Activated T-cell treated with anti-CD3 and anti-CD28 coated beads, Interleukin-2, amount 50 U/mL, for 72 hours (primary cell): ENCODE results near the gene CHRM1. TPM values are rescaled to one million over a fixed set of nuclear protein-coding genes. Genes with fewer than 3 reads are reported as not detected.

Source experiments
- ATAC-seq, 2 donors: fragments of 150-1000 bp; cut with Tn5 transposase; replicated peaks in 1 of 2; 2 replicates each; pipeline ENCODE4 v1.10.0; 2021; ENCODE audit warnings: moderate library complexity in 2 of 2, mild to moderate bottlenecking in 1 of 2
- DNase-seq, 2 donors: peaks; one replicate each; pipeline ENCODE4 v3.0.0; 2021 to 2022; ENCODE audit warnings: mixed read lengths in 1 of 2
- H3K27ac Mint-ChIP-seq: one replicate; pipeline ENCODE4 v1.8.0; 2022; ENCODE audit warnings: mild to moderate bottlenecking, moderate library complexity, mixed read lengths
- H3K27me3 Mint-ChIP-seq: one replicate; pipeline ENCODE4 v1.8.0; 2022; ENCODE audit warnings: low read depth, mixed read lengths
- H3K36me3 Mint-ChIP-seq, 2 donors: one replicate each; pipeline ENCODE4 v1.8.0; 2022; ENCODE audit warnings: mixed read lengths in 2 of 2, mild to moderate bottlenecking in 1 of 2; ENCODE audit not compliant: insufficient read depth in 2 of 2
- H3K4me1 Mint-ChIP-seq: one replicate; pipeline ENCODE4 v1.8.0; 2022; ENCODE audit warnings: low read depth, mixed read lengths
- H3K4me3 Mint-ChIP-seq, 2 donors: one replicate each; pipeline ENCODE4 v1.8.0; 2022; ENCODE audit warnings: mild to moderate bottlenecking in 2 of 2, mixed read lengths in 2 of 2, moderate library complexity in 2 of 2
- H3K9me3 Mint-ChIP-seq, 2 donors: one replicate each; pipeline ENCODE4 v1.8.0; 2022; ENCODE audit warnings: mixed read lengths in 2 of 2
- total RNA-seq, 2 donors: library from RNA; stranded (reverse); gene quantifications; one replicate each; pipeline ENCODE4 v1.2.3, GENCODE V29; 2022

CHRM1 gene
- total RNA-seq, 2 donors from 2014 or later, result not detected

DNA sequence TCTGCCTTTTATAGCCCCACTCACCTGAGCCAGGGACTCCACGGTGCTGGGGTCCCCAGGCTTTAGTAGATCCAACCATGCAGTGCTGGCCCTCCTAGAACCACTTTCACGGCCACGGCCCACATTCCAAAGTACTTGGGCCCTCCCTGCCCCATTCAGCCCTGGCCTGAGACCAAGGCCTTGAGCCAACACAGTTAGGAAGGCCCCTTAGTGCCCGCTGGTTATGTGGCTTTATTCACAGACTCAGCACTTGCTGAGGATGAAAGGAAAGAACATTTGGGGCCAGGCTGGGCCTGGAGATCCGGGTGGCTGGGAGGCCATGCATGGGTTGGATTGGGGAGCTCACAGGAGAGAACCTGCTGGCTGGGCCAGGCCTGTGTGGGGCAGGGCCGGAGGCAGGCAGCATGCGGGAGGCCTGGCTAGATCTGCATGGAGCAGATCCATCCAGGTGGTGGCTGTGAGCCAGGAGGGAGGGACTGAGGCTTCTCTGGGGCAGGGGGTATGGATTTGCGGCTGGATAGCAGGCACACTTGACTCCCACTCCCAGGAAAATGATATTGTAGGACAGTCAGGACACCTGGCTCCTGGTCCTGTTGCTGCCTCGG lies 12.6 kb downstream of the CHRM1 start:
- Mint-ChIP-seq H3K27ac (no peak overlapping the region), H3K4me3 (no peak overlapping the region), H3K27me3 (peaks cover 9% of the 10 kb centered on the region), H3K9me3 (no peaks in the 10 kb centered on the region), H3K4me1 (peaks cover 11% of the 10 kb centered on the region), H3K36me3 (no peaks in the 10 kb centered on the region)
- ATAC-seq (no peak), DNase-seq (no peak)

DNA sequence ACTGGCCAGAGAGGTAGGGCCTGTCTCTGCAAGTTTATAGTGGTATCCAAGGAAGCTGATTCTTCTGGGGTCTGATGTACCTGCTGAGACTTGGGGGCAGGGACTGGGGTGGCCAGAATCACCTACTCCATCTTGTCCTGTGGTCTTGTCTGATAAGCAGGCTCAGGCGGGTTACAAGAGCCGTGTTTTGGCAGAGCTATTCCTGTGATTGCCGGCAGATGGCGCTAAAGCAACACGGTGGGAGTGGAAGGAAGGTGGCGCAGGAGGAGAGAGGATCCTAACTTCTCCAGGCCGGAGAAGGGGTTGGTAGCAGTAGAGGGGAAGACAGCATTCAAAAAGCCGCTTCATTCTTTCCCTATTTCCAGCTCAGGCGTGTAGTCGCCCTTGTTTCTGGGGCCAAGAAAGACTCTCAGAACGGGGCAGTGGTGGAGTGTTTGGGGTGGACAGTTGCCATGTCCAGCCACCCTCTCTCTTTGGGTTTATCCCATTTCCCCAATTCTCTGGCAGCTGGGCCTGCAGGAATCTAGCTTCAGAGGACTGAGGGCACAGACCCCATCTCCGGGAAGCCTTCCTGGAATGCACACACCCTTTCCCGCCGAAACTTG lies 15.1 kb downstream of the CHRM1 start:
- H3K27me3 Mint-ChIP-seq, result peaks cover 20% of the 10 kb centered on the region
- H3K36me3 Mint-ChIP-seq, result no peaks in the 10 kb centered on the region
- H3K9me3 Mint-ChIP-seq, result no peaks in the 10 kb centered on the region
- H3K4me1 Mint-ChIP-seq, result peaks cover 27% of the 10 kb centered on the region
- no peak overlapping the region for H3K27ac Mint-ChIP-seq
- ATAC-seq (peak; percentile 71), DNase-seq (peak; percentile 74 to 81)
- no peak overlapping the region for H3K4me3 Mint-ChIP-seq

DNA sequence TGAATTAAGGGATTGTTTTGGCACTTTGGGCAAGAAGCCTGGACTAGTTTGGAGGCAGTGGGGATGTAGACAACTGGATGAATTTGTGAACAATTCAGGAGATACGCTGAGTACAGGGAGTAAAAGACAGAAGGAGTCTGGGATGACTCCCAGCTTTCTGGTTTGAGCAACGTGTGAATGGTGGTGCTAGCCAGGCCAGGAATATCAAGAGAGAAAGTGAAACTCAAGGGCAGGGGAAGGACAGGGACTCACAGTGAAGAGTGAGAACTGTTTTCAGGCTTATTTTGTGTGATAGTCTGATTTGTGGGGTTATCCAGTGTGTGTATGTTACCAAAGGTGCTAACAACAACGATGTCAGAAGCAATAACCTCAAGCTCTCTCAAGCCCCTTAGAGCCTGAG lies 15.9 kb downstream of the CHRM1 start:
- no peak overlapping the region for H3K27ac Mint-ChIP-seq

DNA sequence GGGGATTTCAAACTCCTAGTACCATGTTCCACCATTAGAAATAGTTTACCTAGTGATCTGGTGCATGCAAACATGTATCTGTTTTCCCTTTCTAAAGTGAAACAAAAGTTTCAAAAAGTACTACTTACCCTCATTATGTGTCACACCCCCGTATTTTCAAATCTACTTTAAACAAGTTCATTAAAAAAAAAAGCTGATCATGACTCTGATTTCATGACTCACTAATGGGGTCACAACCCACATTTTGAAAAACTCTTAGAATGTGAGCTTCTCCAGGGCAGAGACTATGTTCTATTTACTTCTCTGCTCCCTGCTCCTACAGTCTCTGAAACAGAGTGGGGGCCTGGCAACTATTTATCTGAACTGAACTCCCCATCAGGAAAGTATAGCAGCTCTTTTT lies 18.2 kb downstream of the CHRM1 start:
- Mint-ChIP-seq H3K27me3 (peaks cover 25% of the 10 kb centered on the region), H3K4me3 (peak overlapping the region in 1 of 2 donors; percentile 26), H3K36me3 (no peaks in the 10 kb centered on the region), H3K9me3 (no peaks in the 10 kb centered on the region), H3K4me1 (peaks cover 27% of the 10 kb centered on the region), H3K27ac (no peak overlapping the region)
- DNase-seq (no peak), ATAC-seq (peak; percentile 14 to 27)

More for the DNA sequence above, 15.9 kb downstream of the CHRM1 start:
- Mint-ChIP-seq H3K27me3 (peaks cover 23% of the 10 kb centered on the region), H3K4me1 (peaks cover 27% of the 10 kb centered on the region), H3K9me3 (no peaks in the 10 kb centered on the region), H3K4me3 (no peak overlapping the region), H3K36me3 (no peaks in the 10 kb centered on the region)
- ATAC-seq (no peak), DNase-seq (no peak)

DNA sequence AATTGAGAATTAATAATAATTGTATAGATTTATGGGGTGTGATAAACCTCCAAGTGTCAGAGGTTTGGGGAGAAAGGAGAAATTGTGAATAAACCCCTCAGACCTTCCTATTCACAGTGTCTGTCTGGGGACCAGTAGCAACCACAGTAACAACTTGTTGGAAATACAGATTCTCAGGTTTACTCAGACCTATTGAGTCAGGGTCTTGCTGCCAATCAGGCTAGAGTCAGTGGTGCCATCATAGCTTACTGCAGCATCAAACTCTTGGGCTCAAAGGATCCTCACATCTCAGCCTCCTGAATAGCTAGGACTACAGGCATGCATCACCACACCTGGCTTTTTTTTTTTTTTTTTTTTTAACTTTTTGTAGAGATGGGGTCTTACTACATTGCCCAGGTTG lies 23.1 kb downstream of the CHRM1 start:
- ATAC-seq, result peak; percentile 69 to 87
- Mint-ChIP-seq H3K27me3 (peaks cover 38% of the 10 kb centered on the region), H3K27ac (no peak overlapping the region), H3K36me3 (no peaks in the 10 kb centered on the region), H3K4me3 (no peak overlapping the region), H3K4me1 (peaks cover 22% of the 10 kb centered on the region), H3K9me3 (no peaks in the 10 kb centered on the region)
- peak in 1 of 2 donors; percentile 33 for DNase-seq

DNA sequence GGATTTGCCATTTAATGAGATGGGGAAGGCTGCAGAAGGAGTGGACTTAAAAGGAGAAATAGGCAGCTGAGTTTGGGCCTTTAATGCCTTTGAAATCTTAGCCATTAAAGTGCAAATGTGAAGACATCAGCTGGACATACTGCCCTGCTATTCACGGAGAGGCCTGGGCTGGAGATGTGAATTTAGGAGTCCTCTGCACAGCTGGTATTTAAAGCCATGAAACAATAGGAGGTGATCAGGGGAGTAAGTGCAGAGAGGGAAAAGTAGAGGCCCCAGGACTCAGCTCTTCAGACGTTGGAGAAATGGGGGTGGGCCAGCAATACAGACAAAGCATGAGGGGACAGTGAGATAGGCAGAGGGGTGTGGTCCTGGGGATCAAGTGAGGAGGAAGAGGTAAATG lies 23.9 kb downstream of the CHRM1 start:
- no peak for ATAC-seq
- Mint-ChIP-seq H3K27me3 (peaks cover 37% of the 10 kb centered on the region), H3K4me3 (no peak overlapping the region), H3K36me3 (no peaks in the 10 kb centered on the region), H3K27ac (no peak overlapping the region), H3K4me1 (peaks cover 19% of the 10 kb centered on the region), H3K9me3 (no peaks in the 10 kb centered on the region)
- no peak for DNase-seq

DNA sequence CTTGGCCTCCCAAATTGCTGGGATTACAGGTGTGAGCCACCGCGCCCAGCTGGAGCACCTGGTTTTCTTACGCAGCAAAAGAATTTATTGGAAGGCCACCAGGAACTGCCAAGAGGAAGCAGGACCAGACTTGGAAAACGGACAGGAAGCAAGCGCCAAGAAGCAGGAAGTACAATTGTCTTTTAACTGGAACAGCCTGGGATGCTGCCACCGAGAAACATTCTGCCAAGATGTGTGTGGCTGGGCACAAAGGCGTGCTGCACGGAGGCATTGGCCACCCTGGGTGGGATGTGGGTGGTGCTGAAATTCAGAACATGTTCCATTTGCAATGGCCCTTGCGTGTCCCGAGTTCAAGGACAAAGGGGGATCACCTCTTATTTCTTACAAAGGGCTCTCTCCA lies 25.1 kb downstream of the CHRM1 start:
- no peaks in the 10 kb centered on the region for H3K9me3 Mint-ChIP-seq
- DNase-seq (no peak), ATAC-seq (no peak)
- H3K4me3 Mint-ChIP-seq, result no peak overlapping the region
- peaks cover 28% of the 10 kb centered on the region for H3K27me3 Mint-ChIP-seq
- H3K27ac Mint-ChIP-seq, result no peak overlapping the region
- H3K4me1 Mint-ChIP-seq, result peaks cover 22% of the 10 kb centered on the region
- no peaks in the 10 kb centered on the region for H3K36me3 Mint-ChIP-seq

DNA sequence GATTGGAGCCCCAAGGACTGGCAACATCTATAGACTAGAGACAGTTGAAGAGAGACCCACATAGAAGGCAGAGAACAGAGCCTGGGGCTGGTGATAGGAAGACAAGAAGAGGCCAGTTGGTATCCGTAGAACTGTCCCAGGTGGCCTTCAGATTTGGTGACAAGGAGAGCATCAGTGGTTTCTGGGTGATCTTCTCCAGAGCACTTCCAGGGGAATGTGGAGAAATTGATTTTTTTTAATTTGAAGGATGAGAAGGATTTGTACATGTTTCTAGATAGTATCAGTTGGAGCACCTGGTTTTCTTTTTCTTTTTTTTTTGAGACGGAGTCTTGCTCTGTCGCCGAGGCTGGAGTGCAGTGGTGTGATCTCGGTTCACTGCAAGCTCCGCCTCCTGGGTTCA lies 25.7 kb downstream of the CHRM1 start:
- Mint-ChIP-seq H3K4me3 (no peak overlapping the region), H3K9me3 (no peaks in the 10 kb centered on the region), H3K4me1 (peaks cover 25% of the 10 kb centered on the region), H3K36me3 (no peaks in the 10 kb centered on the region), H3K27ac (no peak overlapping the region), H3K27me3 (peaks cover 27% of the 10 kb centered on the region)
- no peak for DNase-seq
- ATAC-seq, result no peak

DNA sequence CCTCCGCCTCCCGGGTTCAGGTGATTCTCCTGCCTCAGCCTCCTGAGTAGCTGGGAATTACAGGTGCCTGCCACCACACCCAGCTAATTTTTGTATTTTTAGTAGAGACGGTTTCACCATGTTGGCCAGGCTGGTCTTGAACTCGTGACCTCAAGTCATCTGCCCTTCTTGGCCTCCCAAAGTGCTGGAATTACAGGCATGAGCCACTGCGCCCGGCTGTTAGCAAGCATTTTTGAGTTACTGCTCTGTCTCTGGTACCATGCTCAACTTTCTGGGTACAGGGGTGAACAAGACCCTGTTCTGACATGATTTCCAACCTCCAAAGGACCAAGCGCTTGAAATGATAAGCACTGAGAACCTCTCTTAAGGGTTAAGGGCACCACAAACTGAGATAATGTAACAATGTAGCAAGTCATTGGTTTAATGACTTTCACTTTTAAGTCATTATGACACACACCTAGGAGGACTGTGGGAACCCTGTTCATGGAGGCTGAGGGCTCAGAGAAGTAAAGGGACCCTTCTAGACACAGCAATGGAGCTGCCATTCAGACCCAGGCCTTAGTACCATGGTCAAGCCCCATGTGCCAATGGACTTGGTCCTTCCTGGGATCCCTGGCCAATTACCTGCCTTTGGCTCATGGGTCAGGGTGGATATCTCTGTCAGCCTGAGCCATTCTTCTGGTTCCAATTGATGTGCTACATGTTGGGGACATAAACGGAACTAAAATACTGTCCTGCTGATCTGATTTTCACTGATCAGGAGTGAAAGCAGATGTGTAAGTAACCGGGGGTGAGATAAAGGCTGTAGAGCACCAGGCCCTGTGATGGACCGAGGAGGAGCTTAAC lies 28.9 kb downstream of the CHRM1 start:
- no peaks in the 10 kb centered on the region for H3K9me3 Mint-ChIP-seq
- peak; percentile 56 to 65 for ATAC-seq
- peak overlapping the region; percentile 21 for H3K27ac Mint-ChIP-seq
- peaks cover 16% of the 10 kb centered on the region for H3K27me3 Mint-ChIP-seq
- H3K4me3 Mint-ChIP-seq, result no peak overlapping the region
- peaks cover 5 to 18% of the 10 kb centered on the region in 2 donors for H3K36me3 Mint-ChIP-seq
- no peak for DNase-seq
- peaks cover 49% of the 10 kb centered on the region for H3K4me1 Mint-ChIP-seq

DNA sequence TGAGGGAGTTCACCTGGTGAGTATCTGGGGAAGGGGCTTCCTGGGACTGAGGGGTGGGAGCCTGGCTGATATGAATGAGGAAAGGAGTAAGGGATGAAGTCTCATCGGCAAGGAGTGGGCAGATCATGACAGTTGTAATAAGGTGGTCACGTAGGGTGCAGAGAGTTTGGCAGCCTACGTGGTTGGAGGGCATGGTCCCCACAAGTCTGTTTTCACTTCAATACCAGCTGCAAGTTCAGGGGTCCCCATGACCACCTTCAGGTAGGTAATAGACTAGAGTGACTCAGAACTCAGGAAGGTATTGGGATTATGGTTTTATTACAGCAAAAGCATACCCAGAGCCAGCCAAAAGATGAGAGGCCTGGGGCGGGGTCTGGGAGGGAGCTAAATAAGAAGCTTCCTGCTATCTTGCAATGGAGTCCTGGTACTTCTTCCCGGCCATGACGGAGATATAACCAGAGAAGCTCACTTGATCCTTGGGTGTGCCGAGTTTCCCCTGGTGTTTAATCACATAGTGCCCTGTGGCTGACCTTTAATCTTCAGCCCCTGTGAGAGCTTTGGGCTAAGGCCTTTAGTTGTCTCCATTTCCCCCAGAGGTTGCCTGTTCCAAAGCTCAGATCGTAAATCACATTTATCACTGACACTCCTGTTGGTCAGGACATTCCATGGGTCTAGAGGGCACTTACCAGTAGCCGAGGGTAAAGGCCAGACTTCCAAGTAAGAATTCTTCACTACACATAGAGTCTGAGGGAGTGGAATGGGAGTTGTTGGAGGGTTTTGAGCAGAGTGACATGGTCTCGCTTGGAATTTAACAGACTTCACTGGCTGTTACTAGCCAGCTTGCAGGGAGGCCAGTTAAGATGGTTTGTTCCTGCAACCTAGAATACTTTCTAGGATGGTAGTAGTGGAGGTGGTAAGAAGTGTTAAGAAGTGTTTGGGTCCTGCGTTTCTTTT lies 31.4 kb downstream of the CHRM1 start:
- H3K4me3 Mint-ChIP-seq, result no peak overlapping the region
- H3K4me1 Mint-ChIP-seq, result peaks cover 73% of the 10 kb centered on the region
- no peak for DNase-seq
- H3K36me3 Mint-ChIP-seq, result peaks cover 15 to 37% of the 10 kb centered on the region in 2 donors
- H3K27me3 Mint-ChIP-seq, result peaks cover 5% of the 10 kb centered on the region
- ATAC-seq, result peak; percentile 5 to 8
- no peaks in the 10 kb centered on the region for H3K9me3 Mint-ChIP-seq
- no peak overlapping the region for H3K27ac Mint-ChIP-seq

DNA sequence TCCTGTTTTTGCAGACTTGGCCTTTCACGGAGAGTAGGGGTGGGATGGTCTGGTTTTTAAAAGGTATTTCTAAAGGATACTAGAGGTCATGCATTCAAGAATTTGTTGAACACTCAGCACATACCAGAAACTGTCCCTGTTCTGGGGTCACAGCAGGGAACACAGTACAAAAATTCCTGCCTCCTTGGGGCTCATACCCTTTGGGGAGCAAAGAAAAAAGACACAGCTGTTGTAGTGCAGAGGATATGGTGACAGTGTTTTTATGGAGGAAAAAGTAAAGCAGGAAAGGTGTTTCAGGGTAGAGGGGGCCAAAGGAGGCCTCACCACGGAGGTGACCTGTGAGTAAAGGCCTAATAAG lies 32.1 kb downstream of the CHRM1 start:
- Mint-ChIP-seq H3K4me1 (peaks cover 78% of the 10 kb centered on the region), H3K27ac (peak overlapping the region; percentile 33), H3K9me3 (no peaks in the 10 kb centered on the region), H3K4me3 (no peak overlapping the region), H3K27me3 (no peaks in the 10 kb centered on the region), H3K36me3 (peaks cover 20 to 41% of the 10 kb centered on the region in 2 donors)
- DNase-seq (no peak), ATAC-seq (no peak)

DNA sequence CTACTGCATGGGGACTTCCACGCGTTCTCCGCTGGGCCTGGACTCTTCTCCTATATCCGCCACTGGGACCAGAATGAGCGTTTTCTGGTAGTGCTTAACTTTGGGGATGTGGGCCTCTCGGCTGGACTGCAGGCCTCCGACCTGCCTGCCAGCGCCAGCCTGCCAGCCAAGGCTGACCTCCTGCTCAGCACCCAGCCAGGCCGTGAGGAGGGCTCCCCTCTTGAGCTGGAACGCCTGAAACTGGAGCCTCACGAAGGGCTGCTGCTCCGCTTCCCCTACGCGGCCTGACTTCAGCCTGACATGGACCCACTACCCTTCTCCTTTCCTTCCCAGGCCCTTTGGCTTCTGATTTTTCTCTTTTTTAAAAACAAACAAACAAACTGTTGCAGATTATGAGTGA lies 32.8 kb downstream of the CHRM1 start:
- Mint-ChIP-seq H3K36me3 (peaks cover 27 to 48% of the 10 kb centered on the region in 2 donors), H3K4me1 (peaks cover 85% of the 10 kb centered on the region), H3K27ac (peak overlapping the region; percentile 73), H3K27me3 (no peaks in the 10 kb centered on the region), H3K9me3 (no peaks in the 10 kb centered on the region), H3K4me3 (no peak overlapping the region)
- DNase-seq (no peak), ATAC-seq (no peak)
